SK-N-MC (cell line): ENCODE measurements around the gene PDXK.

Source experiments
- EZH2 ChIP-seq: fragments of 200-600 bp; sonication (generic); IDR thresholded peaks from one replicate; pipeline ENCODE4 v1.6.1; 2017; ENCODE audit warnings: antibody characterized with exemption
- FOXP2 ChIP-seq: optimal IDR thresholded peaks from 2 replicates; pipeline ENCODE3; 2011; ENCODE audit warnings: mild to moderate bottlenecking, moderate library complexity; ENCODE audit not compliant: insufficient read depth; ENCODE audit errors: extremely low read length, control extremely low read depth
- POLR2AphosphoS5 ChIP-seq: IDR thresholded peaks from 2 replicates; pipeline ENCODE4 v1.6.1; 2012; ENCODE audit warnings: mild to moderate bottlenecking, low read depth, low read length, borderline replicate concordance

DNA sequence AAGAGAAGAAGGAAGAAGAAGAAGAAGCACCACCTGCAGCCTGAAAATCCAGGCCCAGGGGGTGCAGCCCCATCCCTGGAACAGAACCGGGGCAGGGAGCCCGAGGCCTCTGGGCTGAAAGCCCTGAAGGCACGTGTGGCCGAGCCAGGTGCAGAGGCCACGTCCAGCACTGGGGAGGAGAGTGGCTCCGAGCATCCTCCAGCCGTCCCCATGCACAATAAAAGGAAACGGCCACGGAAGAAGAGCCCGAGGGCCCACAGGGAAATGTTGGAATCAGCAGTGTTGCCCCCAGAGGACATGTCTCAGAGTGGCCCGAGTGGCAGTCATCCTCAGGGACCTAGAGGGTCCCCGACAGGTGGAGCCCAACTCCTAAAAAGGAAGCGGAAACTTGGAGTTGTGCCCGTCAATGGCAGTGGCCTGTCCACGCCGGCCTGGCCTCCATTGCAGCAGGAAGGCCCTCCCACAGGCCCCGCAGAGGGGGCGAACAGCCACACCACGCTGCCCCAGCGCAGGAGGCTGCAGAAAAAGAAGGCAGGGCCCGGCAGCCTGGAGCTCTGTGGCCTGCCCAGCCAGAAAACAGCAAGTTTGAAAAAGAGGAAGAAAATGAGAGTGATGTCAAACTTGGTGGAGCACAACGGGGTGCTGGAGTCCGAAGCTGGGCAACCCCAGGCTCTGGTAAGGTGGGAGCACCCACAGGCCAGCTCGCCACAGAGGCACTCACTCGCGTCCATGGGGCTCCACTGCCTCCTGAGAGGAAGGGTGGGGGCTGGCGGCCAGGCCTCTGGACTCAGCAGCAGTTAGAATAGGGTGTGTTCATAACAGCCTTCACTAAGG is 31.1 kb upstream of the PDXK start:
- TF ChIP-seq POLR2AphosphoS5 (no peak), EZH2 (no peak), FOXP2 (no peak)
